ENCODE results near the gene DNAJA2. TPM values are rescaled to one million over a fixed set of nuclear protein-coding genes. Genes with fewer than 3 reads are reported as not detected.

DNAJA2 gene
- total and polyA plus RNA-seq, 2 donors (not counting 3 experiments of a cell fraction or from before 2014, with no cell fraction given), result 6.4 to 61.4 TPM

GRCh38 chr16:46922239-46922638 is 51.2 kb downstream of the DNAJA2 start:
- H3K4me1 ChIP-seq (ENCODE audit: control insufficient read depth, extremely low read depth, insufficient read depth, low read length), result no peaks in the 10 kb centered on the region
- no peaks in the 10 kb centered on the region for H3K9me3 ChIP-seq (replicated peaks; ENCODE audit: control insufficient read depth, insufficient read depth, low read length)
- H2AFZ ChIP-seq (ENCODE audit: low read depth, low read length), result no peak overlapping the region
- ChIA-PET POLR2A (no interaction called here), CTCF (interaction anchor here (2.1 kb wide), 1 partner anchor 13 kb away, joined by 6 read pairs; no protein-coding TSS in a partner anchor)
- no peaks in the 10 kb centered on the region for H4K20me1 ChIP-seq (replicated peaks; ENCODE audit: control insufficient read depth, extremely low read depth, insufficient read depth, low read length)
- intact Hi-C loops (cut with micrococcal nuclease), result no loop called here
- H3K9ac ChIP-seq (replicated peaks; ENCODE audit: extremely low read depth, insufficient read depth, low read length), result no peak overlapping the region
- no peak for FAIRE-seq
- no peak for DNase-seq (ENCODE audit: low read depth, low spot score)
- H3K27ac ChIP-seq (ENCODE audit: insufficient read depth, low read depth, low read length), result no peak overlapping the region
- no peaks in the 10 kb centered on the region for H3K27me3 ChIP-seq (ENCODE audit: control insufficient read depth in 2 of 2, insufficient read depth in 2 of 2, low read length in 2 of 2)
- no peaks in the 10 kb centered on the region for H3K9me1 ChIP-seq (replicated peaks; ENCODE audit: control insufficient read depth, extremely low read depth, insufficient read depth, low read length)
- no peaks in the 10 kb centered on the region for H3K79me2 ChIP-seq (ENCODE audit: control insufficient read depth, insufficient read depth, low read length)
- no TSS peak for BruUV-seq (replicated peaks)
- no peak overlapping the region for H3K4me3 ChIP-seq (replicated peaks in 1 of 3; ENCODE audit: insufficient read depth in 1 of 3, low read depth in 1 of 3, low read length in 3 of 3)
- TF ChIP-seq FOS (IDR thresholded peaks at IDR 0.05; ENCODE audit: borderline replicate concordance, insufficient read depth, low read length), result no peak
- TF ChIP-seq CTCF (IDR thresholded peaks at IDR 0.05; ENCODE audit: extremely low read depth in 1 of 2, insufficient read depth in 1 of 2, low read depth in 1 of 2, low read length in 2 of 2), result no peak
- TF ChIP-seq GATA2 (IDR thresholded peaks at IDR 0.05; ENCODE audit: insufficient read depth, insufficient read length, low read depth, low read length), result no peak
- TF ChIP-seq POLR2A (IDR thresholded peaks at IDR 0.05; ENCODE audit: low read depth, low read length), result no peak
- TF ChIP-seq JUN (IDR thresholded peaks at IDR 0.05; ENCODE audit: borderline replicate concordance, insufficient read depth, insufficient read length, low read depth), result no peak
- no peak for TF ChIP-seq POLR2AphosphoS5 (IDR thresholded peaks at IDR 0.05; ENCODE audit: insufficient read depth, low read depth, low read length)
- TF ChIP-seq EZH2 (IDR thresholded peaks at IDR 0.05; ENCODE audit: borderline replicate concordance, low read depth, low read length, severe bottlenecking), result no peak
- TF ChIP-seq MAX (IDR thresholded peaks at IDR 0.05; ENCODE audit: insufficient read depth, insufficient read length), result no peak
- no peak for TF ChIP-seq MYC (IDR thresholded peaks at IDR 0.05; ENCODE audit: low read depth, low read length)
- peaks cover 0 to 12% of the 10 kb centered on the region in 2 experiments for H3K36me3 ChIP-seq (ENCODE audit: control insufficient read depth in 2 of 2, extremely low read depth in 1 of 2, insufficient read depth in 2 of 2, low read length in 2 of 2)
- dilution Hi-C loops (cut with MboI; ENCODE audit: extremely low pct_ligation_motif_present, low sequenced_read_pairs), result no loop called here
- H3K4me2 ChIP-seq (ENCODE audit: insufficient read depth, low read length), result no peak overlapping the region
